Fibroblast of lung (primary cell): ENCODE measurements around the gene SLC25A3. TPM values are rescaled to one million over a fixed set of nuclear protein-coding genes. Genes with fewer than 3 reads are reported as not detected.

Experiments
- DNase-seq, 2 donors: peaks; one replicate each; pipeline versions ENCODE4 v3.0.0 to v3.0.0-alpha.2; 2010; ENCODE audit warnings: low read depth in 2 of 2
- H2AFZ ChIP-seq: 2 replicates; pipeline ENCODE4 v1.5.1; 2012; ENCODE audit warnings: low read length, control low read depth, inconsistent platforms
- H3K27ac ChIP-seq: 2 replicates; pipeline ENCODE4 v1.5.1; 2011; ENCODE audit warnings: low read length, control low read depth; ENCODE audit not compliant: insufficient read depth
- H3K27me3 ChIP-seq: 2 replicates; pipeline ENCODE4 v1.5.1; 2011; ENCODE audit warnings: mild to moderate bottlenecking, low read length; ENCODE audit not compliant: control insufficient read depth, insufficient read depth
- H3K36me3 ChIP-seq: 2 replicates; pipeline ENCODE4 v1.5.1; 2011; ENCODE audit warnings: low read length; ENCODE audit not compliant: control insufficient read depth, insufficient read depth
- H3K4me1 ChIP-seq: 2 replicates; pipeline ENCODE4 v1.5.1; 2011; ENCODE audit warnings: low read length; ENCODE audit not compliant: control insufficient read depth, insufficient read depth; ENCODE audit errors: extremely low read depth
- H3K4me2 ChIP-seq: 2 replicates; pipeline ENCODE4 v1.5.1; 2011; ENCODE audit warnings: low read length, control low read depth; ENCODE audit not compliant: insufficient read depth; ENCODE audit errors: extremely low read depth
- H3K4me3 ChIP-seq, 4 experiments: fragments of 200-600 bp in 1 of 4; sonication (generic) in 1 of 4; replicated peaks in 1 of 4; 2 replicates each; pipeline ENCODE4 v1.5.1; 2011 to 2016; ENCODE audit warnings: low read length in 4 of 4, low read depth in 3 of 4, mild to moderate bottlenecking in 3 of 4, control low read depth in 2 of 4, inconsistent platforms in 1 of 4, mixed read lengths in 1 of 4; ENCODE audit not compliant: insufficient read depth in 1 of 4; ENCODE audit errors: control extremely low read depth in 1 of 4
- H3K79me2 ChIP-seq: 2 replicates; pipeline ENCODE4 v1.5.1; 2012; ENCODE audit warnings: mild to moderate bottlenecking, low read length, inconsistent platforms; ENCODE audit not compliant: control insufficient read depth, insufficient read depth
- H3K9ac ChIP-seq: 2 replicates; pipeline ENCODE4 v1.5.1; 2011; ENCODE audit warnings: mild to moderate bottlenecking, low read length, control low read depth; ENCODE audit not compliant: insufficient read depth
- H3K9me3 ChIP-seq: 2 replicates; pipeline ENCODE4 v1.5.1; 2012; ENCODE audit warnings: low read depth, low read length; ENCODE audit not compliant: control insufficient read depth, insufficient read depth
- H4K20me1 ChIP-seq: 2 replicates; pipeline ENCODE4 v1.5.1; 2011; ENCODE audit warnings: low read length; ENCODE audit not compliant: control insufficient read depth, insufficient read depth; ENCODE audit errors: extremely low read depth
- EZH2 ChIP-seq: IDR thresholded peaks from 2 replicates; pipeline ENCODE4 v1.5.1; 2012; ENCODE audit warnings: low read length, control low read depth, mild to moderate bottlenecking; ENCODE audit errors: missing control alignments
- polyA plus RNA-seq, 2 donors: library from polyadenylated mRNA; depleted of rRNA in 1 of 2; stranded (reverse) in 1 of 2; unstranded in 1 of 2; fragments of >200 nt; gene quantifications; 2 replicates each; pipeline ENCODE4 v1.2.1, GENCODE V29; 2011 to 2012; ENCODE audit warnings: missing spikeins in 1 of 2
- total RNA-seq: library from RNA; depleted of rRNA; stranded (reverse); fragments of >200 nt; gene quantifications from 2 replicates; pipeline ENCODE4 v1.2.1, GENCODE V29; 2014
- TF ChIP-seq, protein P1 (sequence below), 2 donors: IDR thresholded peaks in 1 of 2; conservative IDR thresholded peaks in 1 of 2; 1 replicate in 1 of 2; 2 replicates in 1 of 2; pipeline ENCODE4 v1.5.1; 2011 to 2012; ENCODE audit warnings: low read length in 2 of 2, control low read depth in 1 of 2, inconsistent platforms in 1 of 2, low read depth in 1 of 2, mild to moderate bottlenecking in 1 of 2

The SLC25A3 gene
- total and polyA plus RNA-seq, 2 donors (not counting 1 experiment from before 2014, with no cell fraction given) = 541 to 1,157 TPM

GRCh38 chr12:98559666-98560065 lies 33.8 kb upstream of the SLC25A3 start:
- Histone ChIP-seq H2AFZ (no peak overlapping the region), H4K20me1 (no peaks in the 10 kb centered on the region), H3K9me3 (no peaks in the 10 kb centered on the region), H3K27me3 (no peaks in the 10 kb centered on the region), H3K27ac (no peak overlapping the region), H3K4me3 (no peak overlapping the region), H3K9ac (no peak overlapping the region), H3K79me2 (no peaks in the 10 kb centered on the region), H3K4me2 (no peak overlapping the region), H3K36me3 (no peaks in the 10 kb centered on the region), H3K4me1 (no peaks in the 10 kb centered on the region)
- TF ChIP-seq, protein P1, sequence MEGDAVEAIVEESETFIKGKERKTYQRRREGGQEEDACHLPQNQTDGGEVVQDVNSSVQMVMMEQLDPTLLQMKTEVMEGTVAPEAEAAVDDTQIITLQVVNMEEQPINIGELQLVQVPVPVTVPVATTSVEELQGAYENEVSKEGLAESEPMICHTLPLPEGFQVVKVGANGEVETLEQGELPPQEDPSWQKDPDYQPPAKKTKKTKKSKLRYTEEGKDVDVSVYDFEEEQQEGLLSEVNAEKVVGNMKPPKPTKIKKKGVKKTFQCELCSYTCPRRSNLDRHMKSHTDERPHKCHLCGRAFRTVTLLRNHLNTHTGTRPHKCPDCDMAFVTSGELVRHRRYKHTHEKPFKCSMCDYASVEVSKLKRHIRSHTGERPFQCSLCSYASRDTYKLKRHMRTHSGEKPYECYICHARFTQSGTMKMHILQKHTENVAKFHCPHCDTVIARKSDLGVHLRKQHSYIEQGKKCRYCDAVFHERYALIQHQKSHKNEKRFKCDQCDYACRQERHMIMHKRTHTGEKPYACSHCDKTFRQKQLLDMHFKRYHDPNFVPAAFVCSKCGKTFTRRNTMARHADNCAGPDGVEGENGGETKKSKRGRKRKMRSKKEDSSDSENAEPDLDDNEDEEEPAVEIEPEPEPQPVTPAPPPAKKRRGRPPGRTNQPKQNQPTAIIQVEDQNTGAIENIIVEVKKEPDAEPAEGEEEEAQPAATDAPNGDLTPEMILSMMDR (conservative IDR thresholded peaks at IDR 0.05 in 1 of 2, IDR thresholded peaks at IDR 0.05 in 1 of 2; ENCODE audit: low read depth in 1 of 2, low read length in 2 of 2) = no peak
- no peak for TF ChIP-seq EZH2
- no peak for DNase-seq

DNA sequence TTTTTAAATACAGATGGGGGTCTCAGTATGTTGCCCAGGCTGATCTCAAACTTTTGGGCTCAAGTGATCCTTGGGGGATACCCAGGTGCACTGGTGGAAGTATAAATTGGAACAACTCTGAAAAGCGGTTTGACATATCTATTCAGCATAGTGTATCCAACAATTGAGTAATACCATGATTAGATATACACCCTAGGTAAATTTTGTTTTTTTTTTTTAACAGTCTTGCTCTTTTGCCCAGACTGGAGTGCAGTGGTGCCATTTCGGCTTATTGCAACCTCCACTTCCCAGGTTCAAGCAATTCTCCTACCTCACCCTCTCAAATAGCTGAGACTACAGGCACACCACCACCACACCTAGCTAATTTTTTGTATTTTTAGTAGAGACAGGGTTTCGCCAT lies 31.6 kb upstream of the SLC25A3 start:
- H3K27me3 ChIP-seq = no peaks in the 10 kb centered on the region
- TF ChIP-seq EZH2 = no peak
- TF ChIP-seq, protein P1 (conservative IDR thresholded peaks at IDR 0.05 in 1 of 2, IDR thresholded peaks at IDR 0.05 in 1 of 2; ENCODE audit: low read depth in 1 of 2, low read length in 2 of 2) = no peak
- H3K4me2 ChIP-seq = no peak overlapping the region
- no peak overlapping the region for H2AFZ ChIP-seq
- no peak overlapping the region for H3K27ac ChIP-seq
- no peaks in the 10 kb centered on the region for H4K20me1 ChIP-seq
- DNase-seq = no peak
- no peaks in the 10 kb centered on the region for H3K36me3 ChIP-seq
- no peaks in the 10 kb centered on the region for H3K9me3 ChIP-seq
- H3K4me3 ChIP-seq = no peak overlapping the region
- no peak overlapping the region for H3K9ac ChIP-seq
- H3K79me2 ChIP-seq = no peaks in the 10 kb centered on the region
- H3K4me1 ChIP-seq = no peaks in the 10 kb centered on the region

DNA sequence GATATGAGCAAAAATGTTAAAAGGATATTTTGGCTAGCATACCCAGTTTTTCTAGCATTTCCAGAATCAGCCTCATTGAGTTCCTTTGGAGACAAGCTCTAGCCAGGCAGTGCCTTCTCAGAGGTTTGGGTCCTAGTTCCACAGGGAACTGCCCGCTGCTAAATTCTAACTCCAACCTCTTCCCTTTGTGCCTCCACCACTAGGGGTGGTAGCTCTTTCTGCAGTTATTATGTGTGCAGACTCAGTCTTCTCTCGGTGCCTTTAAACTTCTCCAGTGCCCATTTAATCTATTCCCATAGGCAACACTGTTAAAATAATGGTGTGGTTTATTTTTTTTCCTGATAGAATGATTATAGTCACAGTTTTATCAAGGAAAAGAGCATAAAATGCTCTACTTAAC lies 21.5 kb upstream of the SLC25A3 start:
- no peak for DNase-seq

More for the DNA sequence above, 21.5 kb upstream of the SLC25A3 start:
- H4K20me1 ChIP-seq = no peaks in the 10 kb centered on the region
- H3K9me3 ChIP-seq = no peaks in the 10 kb centered on the region
- no peaks in the 10 kb centered on the region for H3K4me1 ChIP-seq
- no peaks in the 10 kb centered on the region for H3K79me2 ChIP-seq
- no peak overlapping the region for H3K27ac ChIP-seq
- no peak overlapping the region for H3K9ac ChIP-seq
- H3K36me3 ChIP-seq = no peaks in the 10 kb centered on the region
- TF ChIP-seq, protein P1 (conservative IDR thresholded peaks at IDR 0.05 in 1 of 2, IDR thresholded peaks at IDR 0.05 in 1 of 2; ENCODE audit: low read depth in 1 of 2, low read length in 2 of 2) = peak; percentile 20 to 47
- no peak for TF ChIP-seq EZH2
- H3K27me3 ChIP-seq = no peaks in the 10 kb centered on the region
- no peak overlapping the region for H3K4me2 ChIP-seq
- H3K4me3 ChIP-seq = no peak overlapping the region
- no peak overlapping the region for H2AFZ ChIP-seq
